DMS 273 (cell line): ENCODE data around the gene HIP1.
"Not testable (repeated sequence)": the region's sequence is repeated elsewhere in the genome, so short reads cannot be mapped to it uniquely, and the experiment has no call there.

ENCODE experiments used
- DNase-seq: peaks from one replicate; lab custom pipeline; 2025; ENCODE audit not compliant: unreplicated experiment; lab: John Stamatoyannopoulos, UW

Gene HIP1

DNA sequence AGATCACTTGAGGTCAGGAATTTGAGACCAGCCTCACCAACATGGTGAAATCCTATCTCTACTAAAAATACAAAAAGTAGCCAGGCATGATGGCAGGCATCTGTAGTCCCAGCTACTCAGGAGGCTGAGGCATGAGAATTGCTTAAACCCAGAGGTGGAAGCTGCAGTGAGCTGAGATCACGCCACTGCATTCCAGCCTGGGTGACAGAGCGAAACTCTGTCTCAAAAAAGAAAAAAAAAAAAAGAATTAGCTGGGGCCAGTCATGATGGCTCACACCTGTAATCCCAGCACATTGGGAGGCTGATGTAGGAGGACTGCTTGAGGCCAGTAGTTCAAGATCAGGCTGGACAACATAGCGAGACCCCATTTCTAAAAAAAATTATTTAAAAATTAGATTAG, 21.0 kb downstream of the HIP1 start:
- DNase-seq: not testable (repeated sequence)

DNA sequence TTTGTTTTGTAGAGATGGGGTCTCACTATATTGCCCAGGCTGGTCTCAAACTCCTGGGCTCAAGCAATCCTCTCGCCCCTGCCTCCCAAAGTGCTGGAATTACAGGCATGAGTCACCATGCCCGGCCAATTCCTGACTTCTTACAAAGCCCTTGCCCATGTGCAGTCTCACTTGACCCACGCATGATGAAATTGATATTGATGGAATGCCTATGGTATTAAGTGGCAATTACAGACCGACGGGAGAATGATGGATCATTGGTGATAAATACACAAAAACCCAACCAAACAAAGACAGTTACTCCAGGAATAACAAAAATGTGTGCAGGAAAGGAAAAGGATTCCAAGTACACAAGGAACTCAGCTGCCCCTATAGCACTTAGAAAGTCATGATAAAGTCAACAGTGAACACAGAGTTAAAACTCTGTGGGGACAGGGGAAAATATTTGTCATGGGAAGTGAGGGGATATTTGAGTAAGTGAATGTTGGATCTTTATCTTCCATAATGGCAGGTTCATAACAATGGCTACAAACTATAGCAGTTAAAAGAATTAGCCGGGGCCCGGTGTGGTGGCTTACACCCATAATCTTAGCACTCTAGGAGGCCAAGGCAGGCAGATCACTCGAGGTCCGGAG, 21.6 kb downstream of the HIP1 start:
- no peak for DNase-seq

DNA sequence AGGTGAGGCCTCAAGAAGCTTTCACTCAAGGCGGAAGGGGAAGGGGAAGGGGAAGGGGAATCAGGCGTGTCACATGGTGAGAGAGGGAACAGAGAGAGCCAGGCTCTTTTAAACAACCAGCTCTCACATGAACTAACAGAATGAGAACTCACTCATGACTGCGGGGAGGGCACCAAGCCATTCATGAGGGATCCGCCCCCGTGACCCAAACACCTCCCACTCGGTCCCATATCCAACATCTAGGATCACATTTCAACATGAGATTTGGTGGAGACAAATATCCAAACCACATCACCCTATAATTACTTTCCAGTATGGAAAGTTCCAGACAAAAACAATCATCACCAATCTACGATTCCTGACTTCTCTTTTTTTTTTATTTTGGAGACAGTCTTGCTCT, 22.9 kb downstream of the HIP1 start:
- no peak for DNase-seq

DNA sequence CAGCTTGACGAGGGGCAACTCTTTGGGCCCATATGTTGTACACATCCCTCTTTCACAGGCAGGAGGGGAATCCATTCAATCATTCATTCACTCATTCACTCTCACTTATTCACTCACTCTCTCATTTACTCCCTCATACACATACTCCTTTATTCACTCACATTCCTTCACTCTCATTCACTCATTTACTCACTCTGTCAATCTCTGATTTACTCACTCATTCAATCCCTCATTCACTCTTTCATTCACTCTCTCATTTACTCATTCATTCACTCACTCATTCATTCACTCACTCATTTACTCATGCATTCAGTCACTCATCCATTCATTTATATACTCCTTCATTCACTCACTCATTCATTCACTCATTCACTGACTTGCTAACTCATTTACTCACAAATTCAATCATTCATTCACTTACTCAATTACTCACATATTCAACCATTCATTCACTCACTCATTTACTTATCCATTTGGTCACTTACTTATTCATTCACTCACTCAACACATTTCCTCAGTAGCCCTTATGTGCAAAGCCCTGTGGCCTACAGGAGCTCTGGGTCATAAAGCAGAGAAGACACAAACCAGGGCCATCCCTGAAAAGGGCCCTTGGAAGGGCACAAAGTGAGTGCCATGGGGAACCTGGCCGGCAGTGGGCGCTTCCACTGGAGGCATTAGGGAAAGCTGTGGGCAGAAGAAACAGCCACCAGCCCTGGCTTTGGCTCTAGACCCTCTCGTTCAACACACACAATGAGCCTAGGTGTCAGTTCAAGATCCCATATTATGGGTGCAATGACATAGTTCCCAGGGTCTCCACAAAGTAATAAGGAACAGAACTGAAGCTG, 26.0 kb downstream of the HIP1 start:
- DNase-seq: no peak

DNA sequence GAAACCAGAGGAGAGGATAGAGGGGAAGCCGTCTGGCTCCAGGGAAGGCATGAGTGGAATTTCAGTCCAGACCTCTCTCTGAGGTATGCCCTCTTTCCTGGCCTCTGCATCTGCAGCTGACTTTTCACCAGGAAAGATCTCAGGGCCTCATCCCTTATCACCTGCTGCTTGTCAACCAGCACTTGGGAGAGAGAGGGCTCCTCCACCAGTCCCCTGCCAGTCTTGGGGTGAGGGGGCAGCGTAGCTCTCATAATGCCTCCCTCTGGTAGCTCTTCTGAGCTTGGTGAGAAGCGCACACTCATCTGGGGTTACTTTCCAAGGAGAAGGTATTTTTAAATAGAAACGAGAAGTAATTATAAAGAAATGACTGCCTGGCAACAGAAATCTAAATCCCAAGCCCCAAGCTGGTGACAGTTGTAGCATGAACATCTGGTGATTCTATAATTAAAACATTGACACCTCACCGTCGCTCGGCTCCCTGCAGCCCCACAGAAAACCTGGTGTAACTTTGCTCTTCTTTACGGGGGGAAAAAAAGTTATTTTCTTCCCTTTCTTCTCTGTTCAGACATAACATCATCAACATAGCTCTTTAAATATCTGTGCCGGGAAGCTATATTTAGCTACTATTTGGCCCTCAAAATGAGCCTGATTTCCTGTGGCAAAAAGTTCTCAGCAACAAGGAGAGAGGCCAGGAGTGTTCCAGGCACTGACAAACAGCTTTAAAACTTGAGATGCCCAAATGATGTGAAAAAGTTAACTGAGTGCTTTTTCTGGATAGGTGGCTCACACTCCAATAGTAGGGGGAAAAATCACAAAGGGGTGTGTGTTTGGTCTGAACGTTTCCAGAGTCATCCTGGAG, 26.9 kb downstream of the HIP1 start:
- DNase-seq: peak; percentile 66

DNA sequence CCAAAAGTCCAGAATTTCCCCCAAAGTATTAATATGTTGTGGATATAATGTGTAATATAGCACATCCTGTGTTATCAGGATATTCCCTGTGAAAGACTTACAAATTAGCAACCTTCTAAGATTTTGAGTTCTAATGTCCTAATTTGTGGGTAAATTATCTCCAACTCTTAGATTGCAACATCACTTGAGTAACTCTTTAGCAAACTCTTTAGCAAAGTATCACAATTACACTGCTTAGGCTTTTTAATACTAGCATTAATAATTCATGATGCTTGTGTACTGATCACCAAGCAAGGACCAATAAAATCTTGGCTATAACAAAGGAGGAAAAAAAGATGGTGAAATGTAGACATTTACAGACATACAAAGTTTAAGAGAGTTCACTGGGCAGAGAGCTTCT, 27.7 kb downstream of the HIP1 start:
- no peak for DNase-seq

DNA sequence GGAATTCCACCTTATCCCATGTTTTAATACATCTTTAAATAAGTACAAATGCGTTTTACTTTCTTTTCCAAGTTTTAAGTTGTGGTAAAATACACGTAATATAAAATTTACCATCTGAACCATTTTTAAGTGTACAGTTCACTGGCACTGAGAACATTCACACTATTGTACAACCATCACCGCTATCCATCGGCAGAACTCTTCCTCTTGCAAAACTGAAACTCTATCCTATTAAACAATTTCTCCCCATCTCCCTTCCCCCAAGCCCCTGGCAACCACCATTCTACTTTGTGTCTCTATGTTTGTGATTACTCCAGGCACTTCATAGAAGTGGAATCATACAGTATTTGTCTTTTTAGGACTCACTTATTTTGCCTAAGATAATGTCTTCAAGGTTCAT, 33.8 kb downstream of the HIP1 start:
- no peak for DNase-seq

DNA sequence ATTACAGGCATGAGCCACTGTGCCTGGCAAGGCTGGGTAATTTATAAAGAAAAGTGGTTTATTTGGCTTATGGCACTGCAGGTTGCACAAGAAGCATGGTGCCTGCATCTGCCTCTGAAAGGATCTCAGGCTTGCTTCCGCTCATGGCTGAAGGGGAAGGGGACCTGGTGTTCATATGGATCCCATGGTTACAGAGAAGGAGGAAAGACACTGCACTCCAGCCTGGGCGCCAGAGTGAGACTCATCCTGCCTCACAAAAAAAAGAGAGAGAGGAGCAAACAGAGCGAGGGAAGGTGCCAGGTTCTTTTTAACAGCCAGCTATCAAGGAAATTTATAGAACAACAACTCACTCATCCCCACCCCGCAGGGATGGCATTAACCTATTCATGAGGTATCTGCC, 36.2 kb downstream of the HIP1 start:
- DNase-seq: no peak

DNA sequence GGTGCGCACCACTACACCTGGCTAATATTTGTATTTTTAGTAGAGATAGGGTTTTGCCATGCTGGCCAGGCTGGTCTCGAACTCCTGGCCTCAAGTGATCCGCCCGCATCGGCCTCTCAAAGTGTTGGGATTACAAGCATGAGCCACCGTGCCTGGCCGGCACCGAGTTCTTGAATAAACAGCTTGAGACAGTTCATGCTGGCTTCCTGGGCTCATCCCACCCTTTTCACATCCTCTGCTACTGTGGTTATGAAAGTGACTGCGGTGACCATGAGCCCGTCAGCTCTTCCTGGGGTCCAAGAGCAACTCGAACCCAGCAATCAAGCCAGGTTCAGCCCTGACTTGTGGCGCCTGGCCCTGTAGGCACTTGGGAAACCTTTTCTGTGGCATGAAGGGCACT, 38.7 kb downstream of the HIP1 start:
- no peak for DNase-seq

DNA sequence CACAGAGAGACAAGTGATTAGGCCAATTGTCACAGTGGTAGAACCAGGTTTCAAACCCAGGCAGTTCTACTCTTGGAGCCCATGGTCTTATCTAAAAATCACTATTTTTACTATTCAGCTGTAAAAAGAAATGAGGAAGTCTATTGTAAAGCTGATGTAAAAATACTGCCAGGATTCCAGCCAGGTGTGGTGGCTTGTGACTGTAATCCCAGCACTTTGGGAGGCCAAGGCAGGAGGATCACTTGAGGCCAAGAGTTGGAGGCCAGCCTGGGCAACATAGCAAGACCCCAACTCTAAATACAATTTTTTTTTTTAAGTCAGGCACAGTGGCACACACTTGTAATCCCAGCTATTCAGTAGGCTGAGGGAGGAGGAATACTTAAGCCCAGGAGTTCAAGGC, 40.4 kb downstream of the HIP1 start:
- no peak for DNase-seq

DNA sequence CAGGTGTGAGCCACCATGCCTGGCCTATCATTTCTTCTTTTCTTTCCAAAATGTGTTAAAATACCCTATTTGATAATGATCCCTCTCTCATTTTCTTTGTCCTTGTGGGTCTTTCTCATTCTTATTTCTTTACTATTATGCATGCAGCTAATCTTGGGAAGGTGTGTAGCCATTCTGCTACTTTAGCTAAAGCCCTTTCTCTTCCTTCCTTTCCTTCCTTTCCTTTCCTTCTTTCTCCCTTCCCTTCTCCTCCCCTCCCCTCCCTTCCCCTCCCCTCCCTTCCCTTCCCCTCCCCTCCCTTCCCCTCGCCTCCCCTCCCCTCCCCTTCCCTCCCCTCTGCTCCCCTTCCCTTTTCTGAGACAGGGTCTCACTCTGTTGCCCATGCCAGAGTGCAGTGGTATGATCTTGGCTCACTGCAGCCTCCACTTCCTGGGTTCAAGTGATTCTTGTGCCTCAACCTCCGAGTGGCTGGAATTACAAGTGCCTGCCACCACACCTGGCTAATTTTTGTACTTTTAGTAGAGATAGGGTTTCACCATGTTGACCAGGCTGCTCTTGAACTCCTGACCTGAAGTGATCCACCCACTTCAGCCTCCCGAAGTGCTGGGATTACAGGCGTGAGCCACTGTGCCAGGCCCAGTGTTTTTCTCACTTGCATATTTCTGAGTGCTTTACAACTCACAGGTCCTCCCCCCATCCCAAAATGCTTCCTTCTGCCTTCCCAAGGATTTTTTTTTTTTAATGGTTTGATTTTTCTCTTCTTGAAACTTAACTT, 42.3 kb downstream of the HIP1 start:
- no peak for DNase-seq

DNA sequence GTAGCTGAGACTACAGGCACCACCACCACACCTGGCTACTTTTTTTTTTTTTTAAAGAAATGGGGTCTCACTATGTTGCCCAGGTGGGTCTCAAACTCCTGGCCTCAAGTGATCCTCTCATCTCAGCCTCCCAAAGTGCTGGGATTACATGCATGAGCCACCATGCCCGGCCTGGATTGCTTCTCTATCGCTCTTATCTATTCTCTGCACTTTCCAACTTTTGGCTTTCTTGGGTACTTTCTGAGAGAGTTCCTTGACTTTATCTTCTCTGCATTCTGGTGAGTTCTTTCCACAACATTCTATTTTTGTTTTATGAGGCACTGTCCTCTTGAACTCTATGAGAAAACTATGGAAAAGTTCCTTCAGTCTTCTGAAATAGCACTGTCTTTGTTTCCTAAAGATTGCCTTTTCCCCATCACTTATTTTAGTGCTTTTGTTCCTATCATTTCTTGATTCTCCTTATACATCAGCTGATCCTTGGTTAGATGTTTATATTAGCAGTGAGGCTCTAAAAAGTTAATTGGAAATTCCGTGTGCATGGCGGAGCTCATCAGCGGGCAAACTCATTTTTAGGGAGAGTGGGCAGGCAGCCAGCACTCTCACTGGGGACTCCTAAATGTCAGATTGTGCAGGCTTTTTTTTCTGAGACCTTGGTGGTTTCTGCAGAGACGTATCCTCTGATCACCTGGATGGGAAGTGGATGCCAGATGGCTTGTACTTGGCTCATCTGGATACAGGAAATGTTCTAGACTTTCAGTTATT, 43.9 kb downstream of the HIP1 start:
- DNase-seq: peak; percentile 77

DNA sequence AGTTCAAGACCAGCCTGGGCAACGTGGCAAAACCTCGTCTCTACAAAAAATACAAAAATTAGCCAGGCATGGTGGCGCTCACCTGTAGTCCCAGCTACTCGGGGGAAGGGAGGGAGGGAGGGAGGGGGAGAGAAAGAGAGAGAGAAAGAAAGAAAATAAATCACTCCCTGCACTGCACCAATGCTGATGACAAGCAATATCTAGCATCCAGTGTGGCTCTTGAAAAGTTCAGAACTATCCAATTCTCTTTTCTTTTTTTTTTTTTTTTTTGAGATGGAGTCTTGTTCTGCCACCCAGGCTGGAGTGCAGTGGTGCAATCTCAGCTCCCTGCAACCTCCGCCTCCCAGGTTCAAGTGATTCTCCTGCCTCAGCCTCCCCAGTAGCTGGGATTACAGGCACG, 45.1 kb downstream of the HIP1 start:
- not testable (repeated sequence) for DNase-seq

DNA sequence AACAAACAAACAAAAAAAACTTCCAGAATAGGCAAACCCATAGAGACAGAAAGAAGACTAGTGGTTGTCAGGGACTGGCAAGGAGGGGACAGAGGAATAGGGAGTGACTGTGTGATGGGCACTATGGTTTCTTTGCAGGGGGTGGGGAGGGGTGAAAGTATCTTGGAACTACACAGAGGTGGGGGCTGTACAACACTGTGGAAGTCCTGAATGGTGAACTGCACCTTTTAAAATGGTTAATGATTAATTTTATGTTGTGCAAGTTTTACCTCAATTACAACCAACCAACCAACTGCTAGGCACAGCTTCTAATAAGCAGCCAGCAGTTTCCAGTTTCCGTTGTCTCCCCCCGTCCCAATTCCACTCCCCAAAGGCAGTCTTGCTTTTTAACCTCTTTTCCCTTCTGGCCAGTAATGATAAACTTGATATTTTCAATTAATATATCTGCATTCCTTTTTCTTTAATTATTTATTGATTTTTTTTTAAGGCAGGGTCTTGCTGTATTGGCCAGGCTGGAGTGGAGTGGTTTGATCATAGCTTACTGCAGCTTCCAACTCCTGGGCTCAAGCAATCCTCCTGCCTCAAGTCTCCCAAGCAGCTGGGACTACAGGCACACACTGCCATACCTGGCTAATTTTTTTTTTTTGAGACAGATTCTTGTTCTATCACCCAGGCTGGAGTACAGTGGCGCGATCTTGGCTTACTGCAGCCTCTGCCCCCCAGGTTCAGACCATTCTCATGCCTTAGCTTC, 46.8 kb downstream of the HIP1 start:
- no peak for DNase-seq

DNA sequence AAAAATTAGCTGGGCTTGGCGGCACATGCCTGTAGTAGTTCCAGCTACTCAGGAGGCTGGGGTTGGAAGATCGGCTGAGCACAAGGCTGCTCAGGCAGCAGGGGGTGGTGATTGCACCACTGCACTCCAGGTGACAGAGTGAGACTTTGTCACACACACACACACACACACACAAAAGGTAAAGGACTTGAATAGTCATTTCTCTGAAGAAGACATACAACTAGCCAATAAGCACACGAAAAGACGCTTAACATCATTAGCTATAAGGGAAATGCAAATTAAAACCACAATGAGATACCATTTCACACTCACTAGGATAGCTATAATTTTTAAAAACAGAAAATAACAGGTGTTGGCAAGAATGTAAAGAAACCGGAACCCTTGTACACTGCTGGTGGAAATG, 48.6 kb downstream of the HIP1 start:
- DNase-seq: no peak

DNA sequence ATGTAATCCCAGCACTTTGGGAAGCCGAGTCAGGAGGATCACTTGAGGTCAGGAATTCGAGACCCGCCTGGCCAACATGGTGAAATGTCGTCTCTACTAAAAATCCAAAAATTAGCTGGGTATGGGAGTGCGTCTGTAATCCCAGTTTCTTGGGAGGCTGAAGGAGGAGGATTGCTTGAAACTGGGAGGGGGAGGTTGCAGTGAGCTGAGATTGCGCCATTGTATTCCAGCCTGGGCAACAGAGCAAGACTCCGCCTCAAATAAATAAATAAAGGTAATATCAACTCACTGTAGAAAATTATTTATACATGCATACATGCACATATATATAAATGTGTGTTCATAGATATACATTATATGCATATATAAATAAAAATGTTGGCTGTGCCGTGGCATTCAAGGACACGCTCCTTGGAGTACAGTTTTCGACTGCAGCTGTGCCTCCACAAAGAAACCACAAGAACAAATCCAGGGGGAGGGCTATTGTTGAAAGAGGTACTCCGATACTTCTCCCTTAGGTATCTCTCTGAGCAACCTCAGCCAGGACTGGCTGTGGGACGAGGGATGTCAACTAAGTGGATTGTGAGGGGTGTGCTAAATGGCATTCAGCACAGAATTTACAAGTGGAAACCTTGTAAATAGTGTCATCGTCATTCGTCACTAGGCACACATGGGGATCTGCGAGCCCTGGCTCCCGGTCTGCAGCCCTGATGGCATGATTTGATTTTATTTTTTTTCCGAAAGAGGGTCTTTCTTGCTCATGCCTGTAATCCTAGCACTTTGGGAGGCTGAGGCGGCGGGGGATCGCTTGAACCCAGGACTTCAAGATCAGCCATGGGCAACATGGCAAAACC, 49.3 kb downstream of the HIP1 start:
- DNase-seq: no peak

DNA sequence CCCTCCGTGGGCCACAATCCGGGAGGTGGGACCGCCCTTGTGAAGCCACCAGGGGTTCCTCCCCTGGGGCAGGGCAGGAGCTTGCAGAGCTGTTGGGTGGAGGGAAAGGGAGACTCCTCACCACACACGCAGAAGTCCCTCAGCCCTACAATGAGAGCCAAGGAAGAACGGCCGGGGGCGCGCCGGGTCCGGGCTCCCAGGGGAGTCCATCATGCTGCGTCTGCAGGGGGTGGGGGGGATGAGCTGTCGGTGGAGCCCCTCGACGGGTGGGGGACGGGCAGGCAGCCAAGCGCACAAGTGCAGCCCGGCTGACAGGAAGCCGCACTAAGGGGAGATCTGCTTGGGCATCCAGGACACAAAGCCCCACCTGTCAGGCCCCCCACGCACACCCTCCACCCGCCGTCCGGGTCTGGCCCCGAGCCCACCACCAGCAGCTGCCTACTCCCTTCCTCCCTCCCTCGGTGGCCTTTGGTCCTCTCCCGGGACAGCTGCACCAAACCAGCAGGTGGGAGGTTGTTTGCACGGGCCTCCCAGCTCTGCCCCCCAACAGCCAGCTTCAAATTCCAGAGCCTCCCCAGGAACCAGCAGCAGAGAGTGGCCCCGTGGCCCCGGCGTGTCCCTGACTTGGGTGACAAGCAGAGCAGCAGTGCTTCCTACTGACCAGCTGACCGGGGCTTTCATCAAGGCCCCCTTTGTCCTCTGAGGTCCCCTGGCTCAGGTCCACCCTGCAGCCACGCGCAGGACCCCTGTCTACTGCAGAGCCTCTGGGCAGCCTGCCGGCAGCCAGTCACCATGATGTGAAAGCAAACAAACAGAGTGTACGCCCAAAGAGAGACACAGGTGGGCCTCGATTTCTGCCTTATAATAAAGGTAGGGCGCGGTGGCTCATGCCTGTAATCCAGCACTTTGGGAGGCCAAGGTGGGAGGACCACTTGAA, 50.3 kb downstream of the HIP1 start:
- DNase-seq: peak; percentile 72
